ENCODE measurements around the gene HPSE2.

GRCh38 chr10:98929709-98930108 is 305.9 kb downstream of the HPSE2 start:
- TF ChIP-seq EZH2 (IDR thresholded peaks at IDR 0.05) (no peak), CTCF (IDR thresholded peaks at IDR 0.05 in 2 of 3, conservative IDR thresholded peaks at IDR 0.05 in 1 of 3; ENCODE audit: borderline replicate concordance in 1 of 3, insufficient read depth in 1 of 3, low read depth in 2 of 3, low read length in 2 of 3) (no peak), TCF7L2 (IDR thresholded peaks at IDR 0.05; ENCODE audit: borderline replicate concordance, extremely low read depth, insufficient read depth, insufficient read length) (no peak), ZFX (IDR thresholded peaks at IDR 0.05) (no peak), REST (IDR thresholded peaks at IDR 0.05; ENCODE audit: low read depth) (no peak), POLR2A (IDR thresholded peaks at IDR 0.05; ENCODE audit: borderline replicate concordance, extremely low read depth, insufficient read depth, insufficient read length) (no peak), SIN3A (IDR thresholded peaks at IDR 0.05; ENCODE audit: low read depth) (no peak), RAD21 (IDR thresholded peaks at IDR 0.05; ENCODE audit: low read depth) (no peak), CBX3 (IDR thresholded peaks at IDR 0.05; ENCODE audit: low read depth) (no peak), SP1 (IDR thresholded peaks at IDR 0.05; ENCODE audit: low read depth) (no peak), ATF3 (IDR thresholded peaks at IDR 0.05) (no peak), SRF (IDR thresholded peaks at IDR 0.05; ENCODE audit: low read depth) (no peak), MAX (IDR thresholded peaks at IDR 0.05) (no peak), ELF1 (IDR thresholded peaks at IDR 0.05; ENCODE audit: borderline replicate concordance, low read depth) (no peak)

Measured in HCT116 (cell line).